Nephron (organoid): Measurements from ENCODE around the gene KIF2B.

Experiments
- H3K27ac Mint-ChIP-seq, 3 experiments: 2 replicates each; pipeline ENCODE4 v1.8.0; 2020; ENCODE audit warnings: mixed read lengths in 3 of 3, mild to moderate bottlenecking in 2 of 3, moderate library complexity in 1 of 3
- H3K27me3 Mint-ChIP-seq: 2 replicates; pipeline ENCODE4 v1.8.0; 2021; ENCODE audit warnings: low read depth, mild to moderate bottlenecking, moderate library complexity, mixed read lengths
- H3K36me3 Mint-ChIP-seq: 2 replicates; pipeline ENCODE4 v1.8.0; 2020; ENCODE audit warnings: low read depth, mixed read lengths
- H3K4me1 Mint-ChIP-seq: 2 replicates; pipeline ENCODE4 v1.8.0; 2020; ENCODE audit warnings: mixed read lengths
- H3K4me3 Mint-ChIP-seq, 3 experiments: 2 replicates each; pipeline ENCODE4 v1.8.0; 2020; ENCODE audit warnings: mild to moderate bottlenecking in 3 of 3, mixed read lengths in 3 of 3, moderate library complexity in 2 of 3
- H3K9me3 Mint-ChIP-seq: 2 replicates; pipeline ENCODE4 v1.8.0; 2020; ENCODE audit warnings: mixed read lengths
- TF ChIP-seq, protein P1 (sequence below), 3 experiments: fragments of 200-600 bp; sonication (generic); IDR thresholded peaks; one replicate each; pipeline ENCODE4 v1.5.0; 2021; ENCODE audit warnings: antibody characterized with exemption in 3 of 3; ENCODE audit not compliant: unreplicated experiment in 3 of 3

KIF2B gene

DNA sequence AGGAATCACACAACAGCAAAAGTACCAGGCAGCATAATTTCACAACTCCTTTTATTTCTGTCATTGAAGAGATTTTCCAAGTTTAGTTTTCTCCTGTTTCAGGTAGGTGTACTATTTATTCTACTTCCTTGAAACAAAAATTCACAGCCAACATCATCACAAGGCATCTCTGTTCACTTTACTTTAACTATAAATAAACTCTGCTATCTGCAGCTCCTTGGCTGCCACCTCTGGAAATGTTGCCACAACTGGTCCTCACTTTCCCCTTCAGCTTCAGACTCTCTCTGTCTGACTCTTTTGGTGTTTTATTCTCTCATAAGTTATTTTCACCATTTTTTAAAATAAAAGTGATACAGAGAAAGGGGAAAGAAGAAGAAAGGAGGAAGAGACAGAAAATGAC lies 27.9 kb upstream of the KIF2B start:
- Mint-ChIP-seq H3K36me3 (no peaks in the 10 kb centered on the region), H3K27ac (no peak overlapping the region), H3K4me1 (no peaks in the 10 kb centered on the region), H3K4me3 (no peak overlapping the region), H3K9me3 (no peaks in the 10 kb centered on the region), H3K27me3 (no peaks in the 10 kb centered on the region)
- TF ChIP-seq, protein P1, sequence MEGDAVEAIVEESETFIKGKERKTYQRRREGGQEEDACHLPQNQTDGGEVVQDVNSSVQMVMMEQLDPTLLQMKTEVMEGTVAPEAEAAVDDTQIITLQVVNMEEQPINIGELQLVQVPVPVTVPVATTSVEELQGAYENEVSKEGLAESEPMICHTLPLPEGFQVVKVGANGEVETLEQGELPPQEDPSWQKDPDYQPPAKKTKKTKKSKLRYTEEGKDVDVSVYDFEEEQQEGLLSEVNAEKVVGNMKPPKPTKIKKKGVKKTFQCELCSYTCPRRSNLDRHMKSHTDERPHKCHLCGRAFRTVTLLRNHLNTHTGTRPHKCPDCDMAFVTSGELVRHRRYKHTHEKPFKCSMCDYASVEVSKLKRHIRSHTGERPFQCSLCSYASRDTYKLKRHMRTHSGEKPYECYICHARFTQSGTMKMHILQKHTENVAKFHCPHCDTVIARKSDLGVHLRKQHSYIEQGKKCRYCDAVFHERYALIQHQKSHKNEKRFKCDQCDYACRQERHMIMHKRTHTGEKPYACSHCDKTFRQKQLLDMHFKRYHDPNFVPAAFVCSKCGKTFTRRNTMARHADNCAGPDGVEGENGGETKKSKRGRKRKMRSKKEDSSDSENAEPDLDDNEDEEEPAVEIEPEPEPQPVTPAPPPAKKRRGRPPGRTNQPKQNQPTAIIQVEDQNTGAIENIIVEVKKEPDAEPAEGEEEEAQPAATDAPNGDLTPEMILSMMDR (IDR thresholded peaks at IDR 0.05; ENCODE audit: unreplicated experiment in 3 of 3): no peak

DNA sequence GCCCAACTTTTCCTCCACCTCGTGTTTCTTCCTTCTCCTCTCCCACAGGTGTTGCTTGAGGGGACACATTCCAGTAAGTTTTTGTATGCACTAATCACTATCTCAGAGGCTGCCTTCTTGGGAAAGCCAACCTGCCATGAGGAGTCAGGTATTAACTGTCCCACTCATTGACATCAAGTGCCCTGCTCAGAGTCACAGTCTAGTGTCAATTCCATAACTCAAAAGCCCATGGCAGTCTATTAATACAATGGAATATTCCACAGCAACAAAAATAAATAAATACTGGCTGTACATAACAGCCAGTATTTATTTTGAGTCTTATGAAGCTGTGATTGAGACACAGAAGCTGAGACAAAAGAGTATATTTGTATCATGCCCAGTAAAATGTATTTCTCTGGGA lies 26.1 kb upstream of the KIF2B start:
- Mint-ChIP-seq H3K27me3 (no peaks in the 10 kb centered on the region), H3K36me3 (no peaks in the 10 kb centered on the region), H3K27ac (no peak overlapping the region), H3K9me3 (no peaks in the 10 kb centered on the region), H3K4me3 (no peak overlapping the region), H3K4me1 (no peaks in the 10 kb centered on the region)
- TF ChIP-seq, protein P1 (IDR thresholded peaks at IDR 0.05; ENCODE audit: unreplicated experiment in 3 of 3): no peak

DNA sequence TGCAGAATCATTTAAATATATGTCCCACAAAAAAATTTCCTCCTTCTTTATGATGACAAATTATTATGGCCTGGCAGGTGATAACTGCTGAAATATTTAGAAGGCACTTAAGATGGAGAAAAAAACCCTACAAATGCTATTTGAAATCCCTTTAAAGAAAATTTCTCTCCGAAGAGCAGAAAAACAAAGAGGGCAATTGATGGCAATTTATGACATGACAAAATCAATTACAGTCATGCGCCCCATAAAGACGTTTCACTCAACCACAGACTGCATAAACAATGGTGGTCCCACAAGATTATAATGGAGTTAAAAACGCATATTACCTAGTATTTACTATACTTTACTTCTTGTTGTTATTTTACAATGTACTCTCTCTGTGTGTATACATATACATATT lies 25.2 kb upstream of the KIF2B start:
- no peak overlapping the region for H3K27ac Mint-ChIP-seq
- no peaks in the 10 kb centered on the region for H3K9me3 Mint-ChIP-seq
- H3K36me3 Mint-ChIP-seq: no peaks in the 10 kb centered on the region
- H3K27me3 Mint-ChIP-seq: no peaks in the 10 kb centered on the region
- no peak overlapping the region for H3K4me3 Mint-ChIP-seq
- TF ChIP-seq, protein P1 (IDR thresholded peaks at IDR 0.05; ENCODE audit: unreplicated experiment in 3 of 3): no peak
- H3K4me1 Mint-ChIP-seq: no peaks in the 10 kb centered on the region

DNA sequence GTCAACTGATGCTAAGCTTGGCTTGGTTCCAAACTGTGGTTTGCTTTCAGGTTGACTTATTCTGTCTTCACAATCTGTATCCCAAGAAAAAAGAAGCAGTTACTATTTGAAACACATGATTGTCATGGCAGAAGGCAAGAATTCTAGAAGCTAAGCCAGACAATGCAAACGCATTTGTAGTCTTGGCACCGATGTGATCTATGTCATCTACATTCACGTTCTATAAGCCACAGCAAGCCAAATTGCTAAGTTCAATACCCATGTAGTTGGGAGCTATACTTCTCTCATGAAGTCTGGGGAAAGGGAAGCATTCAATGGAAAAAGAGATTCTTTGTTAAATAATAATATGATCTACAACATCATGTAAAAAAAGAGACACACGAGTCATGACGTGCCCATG lies 18.3 kb upstream of the KIF2B start:
- no peaks in the 10 kb centered on the region for H3K9me3 Mint-ChIP-seq
- TF ChIP-seq, protein P1 (IDR thresholded peaks at IDR 0.05; ENCODE audit: unreplicated experiment in 3 of 3): no peak
- H3K36me3 Mint-ChIP-seq: no peaks in the 10 kb centered on the region
- no peak overlapping the region for H3K27ac Mint-ChIP-seq
- no peaks in the 10 kb centered on the region for H3K27me3 Mint-ChIP-seq
- H3K4me1 Mint-ChIP-seq: no peaks in the 10 kb centered on the region
- no peak overlapping the region for H3K4me3 Mint-ChIP-seq

DNA sequence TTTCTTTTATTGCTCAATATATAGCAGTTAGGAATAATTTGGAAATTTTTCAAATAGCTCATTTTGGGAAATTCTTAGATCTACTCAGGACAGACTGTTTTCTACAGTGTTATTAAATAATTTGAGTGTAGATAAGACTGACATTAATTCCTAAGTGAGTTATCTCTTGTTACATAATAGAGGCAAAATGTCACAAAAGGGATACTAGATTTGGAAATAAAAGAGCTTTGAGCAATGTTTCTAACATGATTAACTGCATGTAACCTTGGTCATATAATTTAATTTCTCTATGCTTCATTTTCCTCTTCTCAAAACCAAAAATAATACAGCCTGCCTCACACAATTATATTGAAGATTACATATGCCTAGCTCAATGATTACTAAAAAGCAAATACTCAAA lies 16.3 kb upstream of the KIF2B start:
- H3K27ac Mint-ChIP-seq: no peak overlapping the region
- H3K4me1 Mint-ChIP-seq: no peaks in the 10 kb centered on the region
- H3K4me3 Mint-ChIP-seq: no peak overlapping the region
- no peaks in the 10 kb centered on the region for H3K27me3 Mint-ChIP-seq
- H3K36me3 Mint-ChIP-seq: no peaks in the 10 kb centered on the region
- TF ChIP-seq, protein P1 (IDR thresholded peaks at IDR 0.05; ENCODE audit: unreplicated experiment in 3 of 3): no peak
- peaks cover 2% of the 10 kb centered on the region for H3K9me3 Mint-ChIP-seq

DNA sequence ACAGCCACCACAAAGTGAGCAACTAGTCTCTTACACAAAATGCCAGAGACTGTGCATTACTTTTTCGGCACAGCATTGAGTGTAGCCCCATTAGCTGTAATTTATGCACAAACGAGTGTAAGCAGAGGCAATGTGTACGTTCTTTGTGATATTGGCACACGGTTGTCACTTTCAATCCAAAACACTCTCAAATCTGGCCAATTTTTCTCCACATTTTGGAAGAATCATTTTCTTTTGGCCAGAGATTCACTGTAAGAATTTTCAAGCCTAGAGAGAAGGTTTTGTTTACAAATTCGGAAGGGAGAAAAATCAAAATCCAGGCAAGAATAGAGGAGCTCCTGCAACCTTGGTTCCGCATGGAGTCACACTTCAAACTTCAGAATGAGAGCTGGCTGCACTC lies 15.4 kb upstream of the KIF2B start:
- no peaks in the 10 kb centered on the region for H3K27me3 Mint-ChIP-seq
- TF ChIP-seq, protein P1 (IDR thresholded peaks at IDR 0.05; ENCODE audit: unreplicated experiment in 3 of 3): no peak

More for the DNA sequence above, 15.4 kb upstream of the KIF2B start:
- Mint-ChIP-seq H3K4me3 (no peak overlapping the region), H3K36me3 (no peaks in the 10 kb centered on the region), H3K27ac (peak overlapping the region in 2 of 3 experiments; percentile 44 to 73), H3K9me3 (peaks cover 2% of the 10 kb centered on the region), H3K4me1 (no peaks in the 10 kb centered on the region)
